Heart left ventricle (tissue), 16 donors: ENCODE results near the gene SEMA3B. TPM values are rescaled to one million over a fixed set of nuclear protein-coding genes. Genes with fewer than 3 reads are reported as not detected.
"Not testable (repeated sequence)": the region's sequence is repeated elsewhere in the genome, so short reads cannot be mapped to it uniquely, and the experiment has no call there.

Experiments used
- ATAC-seq, 4 donors: fragments of 200-7000 bp; cut with Tn5 transposase; one replicate each; pipeline ENCODE4 v1.9.1; 2020 to 2022; ENCODE audit warnings: moderate library complexity in 4 of 4, mild to moderate bottlenecking in 3 of 4, moderate number of reproducible peaks in 1 of 4
- DNase-seq, 5 donors: peaks; one replicate each; pipeline ENCODE4 v3.0.0-alpha.2; 2020
- H3K27ac ChIP-seq, 12 donors: fragments of 200-600 bp; sonication (generic) in 4 of 12; one replicate each; pipeline versions ENCODE4 v1.5.0 to v1.8.0; 2016 to 2022; ENCODE audit warnings: mild to moderate bottlenecking in 2 of 12
- H3K27me3 ChIP-seq, 9 donors: fragments of 200-600 bp; sonication (generic) in 2 of 9; one replicate each; pipeline versions ENCODE4 v1.5.1 to v1.8.0; 2016 to 2022; ENCODE audit warnings: mild to moderate bottlenecking in 3 of 9
- H3K36me3 ChIP-seq, 9 donors: fragments of 200-600 bp; sonication (generic) in 2 of 9; one replicate each; pipeline versions ENCODE4 v1.5.0 to v1.8.0; 2018 to 2022; ENCODE audit warnings: mild to moderate bottlenecking in 2 of 9
- H3K4me1 ChIP-seq, 12 donors: fragments of 200-600 bp; sonication (generic) in 4 of 12; one replicate each; pipeline versions ENCODE4 v1.5.0 to v1.8.0; 2016 to 2022; ENCODE audit warnings: mild to moderate bottlenecking in 3 of 12
- H3K4me3 ChIP-seq, 12 donors: fragments of 200-600 bp; sonication (generic) in 4 of 12; one replicate each; pipeline versions ENCODE4 v1.5.0 to v1.8.0; 2017 to 2022; ENCODE audit warnings: mild to moderate bottlenecking in 9 of 12, moderate library complexity in 4 of 12
- H3K9me3 ChIP-seq, 12 donors: fragments of 200-600 bp; sonication (generic) in 4 of 12; one replicate each; pipeline versions ENCODE4 v1.5.0 to v1.8.0; 2016 to 2022; ENCODE audit warnings: mild to moderate bottlenecking in 1 of 12
- POLR2A ChIP-seq, 2 donors: fragments of 450-650 bp; IDR thresholded peaks; one replicate each; pipeline ENCODE4 v1.6.1; 2017; ENCODE audit warnings: antibody characterized with exemption in 2 of 2, mild to moderate bottlenecking in 2 of 2, moderate library complexity in 2 of 2
- WGBS, 4 donors: extraction: QIAGEN DNeasy Blood & Tissue Kit in 2 of 4; methylation state at CpG; one replicate each; pipeline versions ENCODE4 v1.1.5 to v1.1.7; 2013 to 2018; 5-methylcytosine and 5-hydroxymethylcytosine counted together
- intact Hi-C, 10 donors: fragments of 100-400 bp; cut with DNase I; formaldehyde crosslinking; loops; one replicate each; pipeline versions ENCODE4 v1.11.1 to v1.14.2; 2022
- polyA plus RNA-seq, 2 donors: library from polyadenylated mRNA; stranded (reverse); fragments of 200-250 nt; gene quantifications; one replicate each; pipeline ENCODE4 v1.2.3, GENCODE V29; 2013
- total RNA-seq, 9 donors: library from RNA; depleted of rRNA in 2 of 9; stranded (reverse); fragments of >200 nt in 2 of 9; fragmentation: NEBNext Ultra II Directional in 3 of 9; extraction: Animal tissue kit (Norgen Biotek cat#: 25700) in 3 of 9; gene quantifications; one replicate each; pipeline versions ENCODE4 v1.1.0 to v1.2.4, GENCODE V29; 2016 to 2023
- TF ChIP-seq, protein P1 (sequence below), 12 donors: fragments of 200-600 bp; sonication (generic) in 4 of 12; IDR thresholded peaks; one replicate each; pipeline versions ENCODE4 v1.5.0 to v1.8.0; 2018 to 2022; ENCODE audit warnings: antibody characterized with exemption in 12 of 12, mild to moderate bottlenecking in 5 of 12
- donor health status: ischemic (EF 13 %, LVEDD 7.1; RV severe dilation, severe dysfunction).
- donor health status: healthy with polysubstance abuse.
- donor health status: DM: no; HTN: yes; CAD: no.
- donor health status: DM: no; HTN: no; CAD: no.
- donor health status: ischemic (EF 25% LVEDD 6.9; RV normal size, moderate dysfunction).
- donor health status: ischemic (EF 25% LVEDD 5.7; RV mildly dilated, moderate dysfunction).
- donor health status: healthy.
- donor health status: DM: yes; HTN: yes; CAD: no.
- donor health status: ischemic (EF 35%, LVEDD 5.7; RV mildly dilated, moderate dysfunction).
- donor health status: nonischemic (EF 11% LVEDD 7.7; RV severe dilation, severe dysfunction).
- donor health status: DM: yes; HTN: yes; CAD: no.
- donor health status: PGD.
- donor health status: ischemic (EF 29% LVEDD 5.4; RV normal size, mild dysfunction).
- donor health status: nonischemic (EF 23%, LVEDD 6.1; RV moderate dilation, normal function).

The SEMA3B gene
- total and polyA plus RNA-seq, 11 donors: 12.9 to 60.1 (median 19.3) TPM

GRCh38 chr3:50260942-50261441 is 8.0 kb upstream of the SEMA3B start:
- peak in 2 of 5 donors; percentile 14 to 37 for DNase-seq
- Histone ChIP-seq H3K4me3 (peak overlapping the region in 11 of 12 donors; percentile 56 to 79 (median 73)), H3K36me3 (peaks cover 0 to 38% (median 30%) of the 10 kb centered on the region in 9 donors), H3K27me3 (no peaks in the 10 kb centered on the region), H3K4me1 (peaks cover 0 to 65% (median 46%) of the 10 kb centered on the region in 12 donors), H3K27ac (peak overlapping the region; percentile 88 to 100 (median 100)), H3K9me3 (peaks cover 0 to 6% (median 0%) of the 10 kb centered on the region in 12 donors)
- 44 to 59% (median 54%) methylated on average over 4 to 5 of the region's 5 CpGs for WGBS, 4 donors
- TF ChIP-seq POLR2A (IDR thresholded peaks at IDR 0.05): no peak
- TF ChIP-seq, protein P1, sequence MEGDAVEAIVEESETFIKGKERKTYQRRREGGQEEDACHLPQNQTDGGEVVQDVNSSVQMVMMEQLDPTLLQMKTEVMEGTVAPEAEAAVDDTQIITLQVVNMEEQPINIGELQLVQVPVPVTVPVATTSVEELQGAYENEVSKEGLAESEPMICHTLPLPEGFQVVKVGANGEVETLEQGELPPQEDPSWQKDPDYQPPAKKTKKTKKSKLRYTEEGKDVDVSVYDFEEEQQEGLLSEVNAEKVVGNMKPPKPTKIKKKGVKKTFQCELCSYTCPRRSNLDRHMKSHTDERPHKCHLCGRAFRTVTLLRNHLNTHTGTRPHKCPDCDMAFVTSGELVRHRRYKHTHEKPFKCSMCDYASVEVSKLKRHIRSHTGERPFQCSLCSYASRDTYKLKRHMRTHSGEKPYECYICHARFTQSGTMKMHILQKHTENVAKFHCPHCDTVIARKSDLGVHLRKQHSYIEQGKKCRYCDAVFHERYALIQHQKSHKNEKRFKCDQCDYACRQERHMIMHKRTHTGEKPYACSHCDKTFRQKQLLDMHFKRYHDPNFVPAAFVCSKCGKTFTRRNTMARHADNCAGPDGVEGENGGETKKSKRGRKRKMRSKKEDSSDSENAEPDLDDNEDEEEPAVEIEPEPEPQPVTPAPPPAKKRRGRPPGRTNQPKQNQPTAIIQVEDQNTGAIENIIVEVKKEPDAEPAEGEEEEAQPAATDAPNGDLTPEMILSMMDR (IDR thresholded peaks at IDR 0.05): no peak
- intact Hi-C loops: loop anchor here in 2 of 10 donors (1.0 to 5.0 kb wide), 2 partner anchors 12 to 61 kb away; partner anchors contain the start of gene HYAL2 (in 1 of the 2)
- ATAC-seq: no peak

DNA sequence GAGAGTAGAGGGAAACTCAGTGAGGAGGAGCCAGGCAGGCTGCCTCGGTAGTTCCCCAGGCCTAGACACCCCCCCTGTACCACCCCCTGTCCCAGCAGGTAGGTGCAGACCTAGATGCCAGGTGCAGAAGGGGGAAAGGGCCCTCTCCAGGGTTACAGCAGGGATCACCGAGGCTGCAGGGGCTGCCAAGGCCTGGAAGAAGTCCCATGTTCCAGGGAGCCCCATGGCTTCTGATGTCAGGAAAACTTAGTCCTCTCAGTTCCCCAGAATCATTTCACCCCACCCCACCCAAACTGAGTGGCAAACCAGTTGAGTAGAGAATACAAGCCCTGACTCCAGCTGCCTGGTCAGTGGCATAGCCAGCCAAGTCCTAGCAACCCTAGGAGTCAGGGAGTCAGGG is 7.4 kb upstream of the SEMA3B start:
- 39 to 57% (median 48%) methylated on average over 2 of the region's 2 CpGs for WGBS, 4 donors
- Histone ChIP-seq H3K9me3 (peaks cover 0 to 6% (median 0%) of the 10 kb centered on the region in 12 donors), H3K27ac (peak overlapping the region; percentile 88 to 100 (median 100)), H3K4me1 (peaks cover 0 to 66% (median 47%) of the 10 kb centered on the region in 12 donors), H3K27me3 (no peaks in the 10 kb centered on the region), H3K36me3 (peaks cover 0 to 33% (median 25%) of the 10 kb centered on the region in 9 donors), H3K4me3 (peak overlapping the region in 4 of 12 donors; percentile 73 to 77 (median 76))
- peak in 2 of 5 donors; percentile 7 to 23 for DNase-seq
- no peak for ATAC-seq
- intact Hi-C loops: loop anchor here in 1 of 10 donors (5.0 kb wide), 1 partner anchor 61 kb away; the partner anchor contains the start of gene HYAL2
- TF ChIP-seq POLR2A (IDR thresholded peaks at IDR 0.05): no peak
- TF ChIP-seq, protein P1 (IDR thresholded peaks at IDR 0.05): no peak

- not testable (repeated sequence) for H3K9me3 ChIP-seq, H3K27me3 ChIP-seq, DNase-seq, ATAC-seq, H3K4me3 ChIP-seq
- whole genome bisulfite sequencing, 4 donors: 97 to 99% (median 98%) methylated on average over 4 of the region's 4 CpGs
- Histone ChIP-seq H3K36me3 (peaks cover 0 to 26% (median 18%) of the 10 kb centered on the region in 9 donors), H3K4me1 (peaks cover 0 to 66% (median 52%) of the 10 kb centered on the region in 12 donors), H3K27ac (peak overlapping the region in 6 of 12 donors; percentile 99 to 100 (median 100))
- intact Hi-C loops: loop anchor here in 1 of 10 donors (5.0 kb wide), 1 partner anchor 60 kb away; the partner anchor contains the start of gene HYAL2
Measured at GRCh38 chr3:50262200-50262599, 6.7 kb upstream of the SEMA3B start.

DNA sequence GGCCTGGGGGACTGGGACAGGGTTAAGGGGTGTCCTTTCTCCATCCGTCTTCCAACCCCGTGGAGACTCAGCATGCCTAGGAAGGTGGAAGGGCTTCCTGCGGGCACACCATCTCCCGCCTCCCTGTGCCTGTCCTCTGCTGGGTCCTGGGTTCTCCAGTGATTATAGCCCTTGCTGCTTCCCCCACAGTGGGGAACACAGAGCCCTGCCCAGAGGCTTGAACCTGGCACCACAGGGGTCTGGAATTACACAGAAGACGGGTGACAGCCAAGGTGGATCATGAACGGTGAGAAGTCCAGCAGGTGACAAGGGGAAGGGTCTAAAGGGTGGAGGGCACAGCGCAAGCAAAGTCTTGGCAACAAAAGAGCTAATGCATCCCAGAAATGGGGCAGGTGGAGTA is 6.2 kb upstream of the SEMA3B start:
- Histone ChIP-seq H3K27me3 (peaks cover 0 to 12% (median 0%) of the 10 kb centered on the region in 9 donors), H3K36me3 (peaks cover 0 to 20% (median 12%) of the 10 kb centered on the region in 9 donors), H3K4me3 (no peak overlapping the region), H3K4me1 (peaks cover 0 to 68% (median 55%) of the 10 kb centered on the region in 12 donors), H3K27ac (peak overlapping the region in 3 of 12 donors; percentile 20 to 100 (median 100)), H3K9me3 (peaks cover 0 to 3% (median 0%) of the 10 kb centered on the region in 12 donors)
- ATAC-seq (no peak), DNase-seq (no peak)
- intact Hi-C loops: loop anchor here in 1 of 10 donors (5.0 kb wide), 1 partner anchor 60 kb away; the partner anchor contains the start of gene HYAL2
- 82 to 90% (median 88%) methylated on average over 7 of the region's 7 CpGs for WGBS, 4 donors
- no peak for TF ChIP-seq POLR2A (IDR thresholded peaks at IDR 0.05)
